Omental fat pad (tissue), 4 donors: ENCODE results near the gene TOMM34. TPM values are rescaled to one million over a fixed set of nuclear protein-coding genes. Genes with fewer than 3 reads are reported as not detected.

Experiments
- ATAC-seq: fragments of 150-250 bp; one replicate; pipeline ENCODE4 v1.9.1; 2016; ENCODE audit warnings: mild to moderate bottlenecking, moderate library complexity; ENCODE audit not compliant: low FRiP score
- DNase-seq: peaks from one replicate; pipeline ENCODE4 v3.0.0-alpha.2; 2019; ENCODE audit warnings: low spot score
- total RNA-seq, 4 donors: library from RNA; depleted of rRNA; stranded (reverse); fragments of >200 nt; gene quantifications; one replicate each; pipeline ENCODE4 v1.1.0, GENCODE V29; 2016
- TF ChIP-seq, protein P1 (sequence below), 3 donors: fragments of 450-650 bp; IDR thresholded peaks; one replicate each; pipeline ENCODE4 v1.5.1; 2016 to 2017; ENCODE audit warnings: antibody characterized with exemption in 3 of 3, mild to moderate bottlenecking in 3 of 3, moderate library complexity in 2 of 3

TOMM34 gene
- total RNA-seq, 4 donors from 2014 or later: 9.1 to 23.9 (median 12.1) TPM

DNA sequence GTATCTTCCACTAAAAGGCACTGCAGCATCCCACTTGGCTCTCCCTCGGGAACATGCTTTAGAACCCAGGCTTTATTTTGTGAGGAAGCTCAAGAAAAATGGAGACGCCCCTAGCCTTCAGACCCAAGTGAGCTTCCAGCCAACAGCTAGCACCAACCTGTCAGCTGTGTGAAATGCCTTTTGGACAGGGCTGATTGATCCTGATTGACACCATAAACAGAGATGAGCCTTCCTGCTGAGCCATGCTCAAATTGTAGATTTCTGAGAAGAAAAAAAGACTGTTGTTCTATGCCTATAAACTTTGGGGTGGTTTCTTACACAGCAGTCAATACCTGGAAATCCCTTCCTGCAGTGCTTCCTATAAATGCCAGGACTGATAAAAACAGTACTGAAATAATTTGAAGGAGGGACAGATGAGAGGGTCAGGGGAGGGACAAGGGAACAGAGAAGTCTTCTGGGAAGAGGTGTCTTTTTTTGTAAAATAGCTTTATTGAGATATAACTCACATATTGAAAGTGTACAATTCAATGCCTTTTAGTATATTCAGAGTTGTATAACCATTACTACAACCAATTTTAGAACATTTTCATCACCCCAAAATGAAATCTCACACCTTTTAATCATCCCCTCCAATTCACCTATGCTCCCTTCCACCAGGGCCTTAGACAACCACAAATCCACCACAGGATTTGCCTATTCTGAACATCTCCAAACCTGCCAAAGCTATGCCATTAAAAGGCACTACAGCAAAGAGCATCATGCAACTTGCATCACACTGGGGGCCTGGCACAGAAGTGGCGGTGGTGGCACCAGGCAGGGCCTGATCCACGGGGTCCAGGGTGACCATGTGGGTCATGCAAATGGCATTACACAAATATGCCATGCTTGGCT lies 3.4 kb upstream of the TOMM34 start:
- no peak for DNase-seq
- no peak for ATAC-seq

DNA sequence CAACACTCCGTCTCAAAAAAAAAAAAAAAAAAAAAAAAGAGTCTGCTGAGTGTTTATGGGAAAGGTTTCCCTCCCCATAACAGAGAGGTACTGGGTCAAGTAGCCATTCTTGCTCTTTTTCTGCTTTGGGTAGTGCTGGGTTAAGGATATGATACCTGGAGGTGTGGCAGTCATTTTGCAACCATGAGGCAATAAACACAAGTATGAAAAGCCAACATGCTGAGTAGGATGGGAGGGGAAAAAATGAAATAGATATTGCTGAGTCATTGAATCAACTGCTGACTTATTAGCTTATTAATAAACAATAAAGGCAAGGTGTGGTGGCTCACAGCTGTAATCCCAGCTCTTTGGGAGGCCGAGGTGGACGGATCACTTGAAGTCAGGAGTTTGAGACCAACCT lies 2.3 kb upstream of the TOMM34 start:
- TF ChIP-seq, protein P1, sequence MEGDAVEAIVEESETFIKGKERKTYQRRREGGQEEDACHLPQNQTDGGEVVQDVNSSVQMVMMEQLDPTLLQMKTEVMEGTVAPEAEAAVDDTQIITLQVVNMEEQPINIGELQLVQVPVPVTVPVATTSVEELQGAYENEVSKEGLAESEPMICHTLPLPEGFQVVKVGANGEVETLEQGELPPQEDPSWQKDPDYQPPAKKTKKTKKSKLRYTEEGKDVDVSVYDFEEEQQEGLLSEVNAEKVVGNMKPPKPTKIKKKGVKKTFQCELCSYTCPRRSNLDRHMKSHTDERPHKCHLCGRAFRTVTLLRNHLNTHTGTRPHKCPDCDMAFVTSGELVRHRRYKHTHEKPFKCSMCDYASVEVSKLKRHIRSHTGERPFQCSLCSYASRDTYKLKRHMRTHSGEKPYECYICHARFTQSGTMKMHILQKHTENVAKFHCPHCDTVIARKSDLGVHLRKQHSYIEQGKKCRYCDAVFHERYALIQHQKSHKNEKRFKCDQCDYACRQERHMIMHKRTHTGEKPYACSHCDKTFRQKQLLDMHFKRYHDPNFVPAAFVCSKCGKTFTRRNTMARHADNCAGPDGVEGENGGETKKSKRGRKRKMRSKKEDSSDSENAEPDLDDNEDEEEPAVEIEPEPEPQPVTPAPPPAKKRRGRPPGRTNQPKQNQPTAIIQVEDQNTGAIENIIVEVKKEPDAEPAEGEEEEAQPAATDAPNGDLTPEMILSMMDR (IDR thresholded peaks at IDR 0.05): no peak
- no peak for ATAC-seq
- DNase-seq: no peak

More for the DNA sequence above, 3.4 kb upstream of the TOMM34 start:
- TF ChIP-seq, protein P1 (IDR thresholded peaks at IDR 0.05): no peak

DNA sequence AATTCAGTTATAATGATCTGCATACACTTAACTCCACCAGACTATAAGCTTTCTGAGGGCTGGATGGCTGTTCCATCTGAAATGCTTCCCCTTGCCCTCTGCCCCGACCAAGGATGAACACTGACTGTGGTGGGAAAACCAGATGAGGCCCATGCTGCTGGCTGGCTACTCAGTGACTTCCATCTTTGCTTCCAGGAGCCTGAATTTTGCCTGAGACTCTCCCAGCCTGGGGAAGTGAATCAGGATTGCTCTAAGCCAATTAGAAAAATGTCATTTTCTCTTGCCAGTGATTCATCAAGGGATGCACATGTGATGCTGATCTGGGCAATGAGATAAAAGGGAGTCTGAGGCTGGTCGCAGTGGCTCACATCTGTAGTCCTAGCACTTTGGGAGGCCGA lies 1.7 kb upstream of the TOMM34 start:
- TF ChIP-seq, protein P1 (IDR thresholded peaks at IDR 0.05): no peak
- ATAC-seq: no peak
- no peak for DNase-seq

DNA sequence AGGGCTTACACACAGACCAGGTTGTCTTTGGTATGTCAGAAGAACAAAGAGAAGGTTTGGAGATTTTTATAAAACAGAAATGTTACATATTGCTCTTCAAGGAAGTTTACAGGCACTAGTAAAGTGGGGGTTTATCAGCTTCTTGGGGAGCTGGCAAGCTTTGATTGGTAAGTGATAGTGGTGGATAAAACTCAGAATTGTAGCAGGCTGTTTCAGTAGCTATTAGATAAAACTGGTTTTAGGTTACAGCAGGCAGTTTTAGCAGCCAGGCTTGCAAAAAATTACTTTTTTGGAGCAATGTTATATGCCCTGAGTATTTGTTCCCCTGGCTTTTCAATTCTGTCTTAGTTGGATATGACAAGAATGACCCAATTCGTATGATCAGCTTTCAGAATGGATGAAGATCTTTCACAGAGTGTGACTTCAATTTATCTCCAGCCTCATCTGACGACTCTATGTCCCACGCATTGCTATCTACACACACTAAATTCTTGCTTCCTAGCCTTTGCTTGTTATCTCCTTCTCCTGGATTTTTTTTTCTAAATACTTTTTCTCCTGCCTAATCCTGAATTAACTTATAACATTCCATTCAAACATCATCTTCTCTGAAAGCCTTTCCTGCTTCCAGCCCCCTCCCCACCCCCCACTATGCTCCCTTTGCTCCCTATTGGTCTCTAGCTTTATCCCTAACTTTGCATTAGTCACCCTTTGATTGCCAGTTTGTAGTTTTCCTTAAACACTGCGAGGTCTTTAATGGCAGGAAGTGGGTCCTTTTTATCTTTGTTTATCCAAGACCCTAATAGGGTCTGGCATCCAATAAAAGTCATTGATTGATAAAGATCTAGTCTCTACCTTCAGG lies 1.0 kb upstream of the TOMM34 start:
- ATAC-seq (no peak), DNase-seq (no peak)
- TF ChIP-seq, protein P1 (IDR thresholded peaks at IDR 0.05): no peak

DNA sequence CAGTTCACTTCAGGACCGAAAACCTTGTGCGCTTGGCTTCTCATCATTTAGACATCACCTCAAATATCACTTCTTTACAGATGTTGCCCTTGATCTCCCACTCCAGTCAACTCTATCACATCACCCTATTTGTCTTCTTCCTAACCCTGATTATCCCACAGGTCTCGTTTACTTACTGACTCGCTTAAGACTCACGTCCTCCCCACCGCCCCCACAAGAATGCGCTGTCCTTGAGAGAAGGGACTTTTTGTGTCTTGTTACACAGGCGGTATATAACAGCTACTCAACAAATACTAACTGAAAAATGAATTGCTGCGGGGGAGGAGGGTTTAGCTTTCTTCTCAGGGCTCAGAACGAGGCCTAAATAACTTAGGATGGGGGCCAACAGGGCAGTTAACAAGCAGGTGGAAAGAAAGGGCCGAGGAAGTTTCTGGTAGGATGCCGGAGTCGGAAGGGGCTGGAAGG lies 527 bp downstream of the TOMM34 start:
- peak; percentile 67 for ATAC-seq
- DNase-seq: peak; percentile 56
- TF ChIP-seq, protein P1 (IDR thresholded peaks at IDR 0.05): no peak

DNA sequence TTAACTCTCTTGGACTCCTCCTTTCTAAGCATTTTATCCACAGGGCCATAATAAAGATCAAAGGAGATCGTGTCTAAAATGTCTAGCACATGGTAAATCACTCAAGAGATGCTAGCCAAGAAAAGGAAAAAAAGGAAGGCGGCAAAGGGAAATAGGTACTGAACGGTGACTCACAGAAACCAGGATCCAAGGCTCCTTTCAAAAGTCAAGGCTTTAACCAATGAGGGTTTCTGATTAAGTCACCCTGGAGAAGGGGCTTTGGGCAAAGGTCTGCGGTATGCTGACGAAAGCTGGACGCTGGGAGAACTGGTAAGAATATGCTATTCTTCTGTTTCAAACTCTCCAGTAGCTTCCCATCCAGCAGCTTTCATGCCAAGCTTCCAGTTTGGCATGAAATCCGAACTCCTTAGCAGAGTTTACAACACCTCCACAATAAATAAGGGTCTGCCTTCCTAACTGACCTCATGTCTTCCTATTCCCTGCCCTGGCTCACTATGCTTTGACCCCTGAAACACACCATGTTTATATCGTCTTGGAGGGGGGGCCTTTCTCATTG lies 1.0 kb downstream of the TOMM34 start:
- ATAC-seq: peak; percentile 17
- TF ChIP-seq, protein P1 (IDR thresholded peaks at IDR 0.05): no peak
- no peak for DNase-seq
